ELF-1 (cell line): Measurements from ENCODE around the gene TMEM120B.

Source experiments
- DNase-seq: peaks from one replicate; pipeline ENCODE4 v3.0.0-alpha.2; 2016; ENCODE audit warnings: low read depth, low spot score

TMEM120B gene

GRCh38 chr12:121804417-121805111 lies 92.0 kb downstream of the TMEM120B start:
- no peak for DNase-seq

GRCh38 chr12:121805171-121806008 lies 92.8 kb downstream of the TMEM120B start:
- peak; percentile 53 for DNase-seq

- no peak for DNase-seq
These were observed 93.5 kb downstream of the TMEM120B start for GRCh38 chr12:121806009-121806545.

GRCh38 chr12:121806546-121807423 lies 94.2 kb downstream of the TMEM120B start:
- peak; percentile 64 for DNase-seq

GRCh38 chr12:121807642-121808347 lies 95.2 kb downstream of the TMEM120B start:
- no peak for DNase-seq

- DNase-seq, result no peak
These were observed 96.1 kb downstream of the TMEM120B start for GRCh38 chr12:121808623-121809022.

- DNase-seq, result no peak
These were observed 97.2 kb downstream of the TMEM120B start for GRCh38 chr12:121809712-121810116.

GRCh38 chr12:121810234-121810817 lies 97.8 kb downstream of the TMEM120B start:
- no peak for DNase-seq

GRCh38 chr12:121810833-121811433 lies 98.4 kb downstream of the TMEM120B start:
- peak; percentile 20 for DNase-seq

- peak; percentile 89 for DNase-seq
These were observed 99.1 kb downstream of the TMEM120B start for GRCh38 chr12:121811434-121812319.

- peak; percentile 87 for DNase-seq
These were observed 99.8 kb downstream of the TMEM120B start for GRCh38 chr12:121812320-121812871.

GRCh38 chr12:121812921-121813896 lies 100.7 kb downstream of the TMEM120B start:
- DNase-seq, result no peak

GRCh38 chr12:121813951-121814350 lies 101.4 kb downstream of the TMEM120B start:
- no peak for DNase-seq

GRCh38 chr12:121814429-121815119 lies 102.0 kb downstream of the TMEM120B start:
- no peak for DNase-seq

- DNase-seq, result no peak
These were observed 102.7 kb downstream of the TMEM120B start for GRCh38 chr12:121815263-121815662.

GRCh38 chr12:121816925-121817647 lies 104.5 kb downstream of the TMEM120B start:
- DNase-seq, result no peak
